ENCODE data around the gene SNAP29.

GRCh38 chr22:20809538-20810185 lies 49.1 kb upstream of the SNAP29 start:
- TF ChIP-seq CTCF (conservative IDR thresholded peaks at IDR 0.05) = no peak
- no peak for TF ChIP-seq EZH2 (IDR thresholded peaks at IDR 0.05; ENCODE audit: low read depth)

Data from PC-9 (cell line).